ENCODE data around the gene CAMSAP3.

The CAMSAP3 gene

GRCh38 chr19:7638802-7639465 is 43.3 kb downstream of the CAMSAP3 start:
- Histone ChIP-seq H3K27ac (ENCODE audit: low read depth, low read length, poor library complexity, severe bottlenecking) (no peak overlapping the region), H2AFZ (ENCODE audit: low read length) (no peak overlapping the region), H3K4me1 (ENCODE audit: insufficient read depth, low read length, severe bottlenecking) (peaks cover 13% of the 10 kb centered on the region), H3K79me2 (ENCODE audit: insufficient read depth, low read length) (no peaks in the 10 kb centered on the region), H3K9ac (ENCODE audit: low read length) (no peak overlapping the region), H3K27me3 (ENCODE audit: insufficient read depth, low read length) (no peaks in the 10 kb centered on the region), H3K4me2 (ENCODE audit: low read length) (no peak overlapping the region), H3K9me3 (ENCODE audit: low read length) (no peaks in the 10 kb centered on the region), H4K20me1 (ENCODE audit: insufficient read depth, low read length) (no peaks in the 10 kb centered on the region), H3K4me3 (ENCODE audit: low read depth, low read length, poor library complexity, severe bottlenecking) (no peak overlapping the region), H3K9me2 (ENCODE audit: low read depth, low read length) (no peaks in the 10 kb centered on the region), H3F3A (ENCODE audit: insufficient read depth, low read length) (no peaks in the 10 kb centered on the region; the same call in 1 of the 2 replicates), H3K36me3 (ENCODE audit: insufficient read depth, low read length) (no peaks in the 10 kb centered on the region)
- TF ChIP-seq EZH2 (IDR thresholded peaks at IDR 0.05; ENCODE audit: borderline replicate concordance, low read length) (no peak), CTCF (IDR thresholded peaks at IDR 0.05; ENCODE audit: low read length) (no peak)

GRCh38 chr19:7639863-7640348 is 44.2 kb downstream of the CAMSAP3 start:
- H3K4me1 ChIP-seq (ENCODE audit: insufficient read depth, low read length, severe bottlenecking): peaks cover 13% of the 10 kb centered on the region
- TF ChIP-seq EZH2 (IDR thresholded peaks at IDR 0.05; ENCODE audit: borderline replicate concordance, low read length) (no peak), CTCF (IDR thresholded peaks at IDR 0.05; ENCODE audit: low read length) (no peak)

DNA sequence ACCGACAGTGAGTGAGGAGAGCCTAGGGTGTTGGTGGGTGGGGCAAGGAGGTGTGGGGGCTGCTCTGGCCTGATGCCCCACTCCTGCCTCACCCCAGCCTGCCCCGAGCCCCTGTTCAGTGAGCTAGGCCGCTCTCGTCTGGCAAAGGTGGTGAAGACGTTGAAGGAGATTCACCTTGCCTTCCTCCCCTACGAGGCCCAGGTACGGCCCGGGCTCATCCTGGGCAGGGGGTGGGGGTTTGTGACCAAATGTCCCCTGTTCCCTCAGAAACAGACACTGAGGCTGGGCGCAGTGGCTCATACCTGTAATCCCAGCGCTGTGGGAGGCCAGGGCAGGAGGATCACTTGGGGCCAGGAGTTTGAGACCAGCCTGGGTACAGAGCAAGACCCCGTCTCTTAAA is 45.1 kb downstream of the CAMSAP3 start:
- Histone ChIP-seq H3K4me1 (ENCODE audit: insufficient read depth, low read length, severe bottlenecking) (peaks cover 13% of the 10 kb centered on the region), H3K27ac (ENCODE audit: low read depth, low read length, poor library complexity, severe bottlenecking) (no peak overlapping the region), H3K27me3 (ENCODE audit: insufficient read depth, low read length) (no peaks in the 10 kb centered on the region), H3F3A (ENCODE audit: insufficient read depth, low read length) (no peaks in the 10 kb centered on the region; the same call in 1 of the 2 replicates), H4K20me1 (ENCODE audit: insufficient read depth, low read length) (no peaks in the 10 kb centered on the region), H3K36me3 (ENCODE audit: insufficient read depth, low read length) (peaks cover 9% of the 10 kb centered on the region), H3K9me3 (ENCODE audit: low read length) (no peaks in the 10 kb centered on the region), H3K4me3 (ENCODE audit: low read depth, low read length, poor library complexity, severe bottlenecking) (no peak overlapping the region), H3K9ac (ENCODE audit: low read length) (no peak overlapping the region), H3K4me2 (ENCODE audit: low read length) (no peak overlapping the region), H2AFZ (ENCODE audit: low read length) (no peak overlapping the region), H3K79me2 (ENCODE audit: insufficient read depth, low read length) (no peaks in the 10 kb centered on the region), H3K9me2 (ENCODE audit: low read depth, low read length) (no peaks in the 10 kb centered on the region)
- TF ChIP-seq CTCF (IDR thresholded peaks at IDR 0.05; ENCODE audit: low read length): no peak
- TF ChIP-seq EZH2 (IDR thresholded peaks at IDR 0.05; ENCODE audit: borderline replicate concordance, low read length): no peak

More at GRCh38 chr19:7639863-7640348, 44.2 kb downstream of the CAMSAP3 start:
- Histone ChIP-seq H3K27ac (ENCODE audit: low read depth, low read length, poor library complexity, severe bottlenecking) (no peak overlapping the region), H2AFZ (ENCODE audit: low read length) (no peak overlapping the region), H3F3A (ENCODE audit: insufficient read depth, low read length) (no peaks in the 10 kb centered on the region; the same call in 1 of the 2 replicates), H3K4me3 (ENCODE audit: low read depth, low read length, poor library complexity, severe bottlenecking) (no peak overlapping the region), H3K9ac (ENCODE audit: low read length) (no peak overlapping the region), H3K27me3 (ENCODE audit: insufficient read depth, low read length) (no peaks in the 10 kb centered on the region), H3K9me2 (ENCODE audit: low read depth, low read length) (no peaks in the 10 kb centered on the region), H3K4me2 (ENCODE audit: low read length) (no peak overlapping the region), H3K79me2 (ENCODE audit: insufficient read depth, low read length) (no peaks in the 10 kb centered on the region), H4K20me1 (ENCODE audit: insufficient read depth, low read length) (no peaks in the 10 kb centered on the region), H3K9me3 (ENCODE audit: low read length) (no peaks in the 10 kb centered on the region), H3K36me3 (ENCODE audit: insufficient read depth, low read length) (peaks cover 6% of the 10 kb centered on the region)
